ENCODE measurements around the gene MGAT3. TPM values are rescaled to one million over a fixed set of nuclear protein-coding genes. Genes with fewer than 3 reads are reported as not detected.

MGAT3 gene
- polyA plus RNA-seq, 3 donors: 0.03 TPM; not detected in 2

- WGBS (ENCODE audit: insufficient coverage): 100% methylated on average over 2 of the region's 12 CpGs
- Histone ChIP-seq H2AFZ (ENCODE audit: insufficient read depth, low read depth, low read length, poor library complexity, severe bottlenecking) (no peak overlapping the region), H4K20me1 (ENCODE audit: insufficient read depth, low read length) (peaks cover 10% of the 10 kb centered on the region), H3K9me3 (replicated peaks in 1 of 2; ENCODE audit: control insufficient read depth in 1 of 2, insufficient read depth in 1 of 2, low read length in 2 of 2) (no peaks in the 10 kb centered on the region), H3K4me2 (replicated peaks; ENCODE audit: extremely low read depth, low read length, poor library complexity, severe bottlenecking) (no peak overlapping the region), H3K27ac (ENCODE audit: low read depth in 1 of 2, low read length in 2 of 2) (no peak overlapping the region), H3K79me2 (ENCODE audit: insufficient read depth, low read length) (peaks cover 26% of the 10 kb centered on the region), H3K9ac (ENCODE audit: insufficient read depth, low read length, poor library complexity, severe bottlenecking) (no peak overlapping the region), H3K4me1 (ENCODE audit: control insufficient read depth in 1 of 2, insufficient read depth in 2 of 2, low read length in 2 of 2) (peaks cover 22 to 24% of the 10 kb centered on the region in 2 donors), H3K27me3 (ENCODE audit: control insufficient read depth in 2 of 2, insufficient read depth in 2 of 2, low read length in 2 of 2) (no peaks in the 10 kb centered on the region), H3K36me3 (replicated peaks in 1 of 2; ENCODE audit: control insufficient read depth in 1 of 2, insufficient read depth in 2 of 2, low read length in 2 of 2) (peaks cover 69 to 79% of the 10 kb centered on the region in 2 donors), H3K4me3 (replicated peaks in 1 of 3; ENCODE audit: low read depth in 2 of 3, low read length in 3 of 3) (no peak overlapping the region)
- no peaks in the 10 kb centered on the region for H3K27me3 Mint-ChIP-seq (ENCODE audit: low read depth in 3 of 3)
- no peak overlapping the region for H3K4me3 Mint-ChIP-seq
- H3K36me3 Mint-ChIP-seq: peaks cover 71 to 79% of the 10 kb centered on the region in 2 donors
- H3K9me3 Mint-ChIP-seq: no peaks in the 10 kb centered on the region
- intact Hi-C loops (cut with micrococcal nuclease): no loop called here
- no peak for DNase-seq
- no peak for TF ChIP-seq CTCF (IDR thresholded peaks at IDR 0.05)
- peaks cover 22% of the 10 kb centered on the region for H3K4me1 Mint-ChIP-seq
- peak overlapping the region in 1 of 7 donors; percentile 50 for H3K27ac Mint-ChIP-seq
Observed at GRCh38 chr22:39417641-39418040, 39.2 kb upstream of the MGAT3 start.

- peaks cover 76 to 90% of the 10 kb centered on the region in 2 donors for H3K36me3 ChIP-seq (replicated peaks in 1 of 2; ENCODE audit: control insufficient read depth in 1 of 2, insufficient read depth in 2 of 2, low read length in 2 of 2)
- no peak overlapping the region for H2AFZ ChIP-seq (ENCODE audit: insufficient read depth, low read depth, low read length, poor library complexity, severe bottlenecking)
- no peaks in the 10 kb centered on the region for H3K9me3 Mint-ChIP-seq
- peaks cover 12% of the 10 kb centered on the region for H3K4me1 Mint-ChIP-seq
- no peak overlapping the region for H3K9ac ChIP-seq (ENCODE audit: insufficient read depth, low read length, poor library complexity, severe bottlenecking)
- H3K36me3 Mint-ChIP-seq: peaks cover 75 to 88% of the 10 kb centered on the region in 2 donors
- H3K4me2 ChIP-seq (replicated peaks; ENCODE audit: extremely low read depth, low read length, poor library complexity, severe bottlenecking): no peak overlapping the region
- no peak overlapping the region for H3K4me3 ChIP-seq (replicated peaks in 1 of 3; ENCODE audit: low read depth in 2 of 3, low read length in 3 of 3)
- intact Hi-C loops (cut with micrococcal nuclease): no loop called here
- H3K27me3 Mint-ChIP-seq (ENCODE audit: low read depth in 3 of 3): no peaks in the 10 kb centered on the region
- H3K27me3 ChIP-seq (ENCODE audit: control insufficient read depth in 2 of 2, insufficient read depth in 2 of 2, low read length in 2 of 2): no peaks in the 10 kb centered on the region
- no peaks in the 10 kb centered on the region for H3K9me3 ChIP-seq (replicated peaks in 1 of 2; ENCODE audit: control insufficient read depth in 1 of 2, insufficient read depth in 1 of 2, low read length in 2 of 2)
- TF ChIP-seq CTCF (IDR thresholded peaks at IDR 0.05): no peak
- H3K79me2 ChIP-seq (ENCODE audit: insufficient read depth, low read length): peaks cover 22% of the 10 kb centered on the region
- 98% methylated on average over 12 of the region's 12 CpGs for WGBS (ENCODE audit: insufficient coverage)
- no peak for DNase-seq
- H3K27ac ChIP-seq (ENCODE audit: low read depth in 1 of 2, low read length in 2 of 2): no peak overlapping the region
- no peak overlapping the region for H3K27ac Mint-ChIP-seq
- H3K4me3 Mint-ChIP-seq: no peak overlapping the region
- H3K4me1 ChIP-seq (ENCODE audit: control insufficient read depth in 1 of 2, insufficient read depth in 2 of 2, low read length in 2 of 2): peaks cover 13 to 14% of the 10 kb centered on the region in 2 donors
- H4K20me1 ChIP-seq (ENCODE audit: insufficient read depth, low read length): peaks cover 9% of the 10 kb centered on the region
Observed at GRCh38 chr22:39418696-39419095, 38.1 kb upstream of the MGAT3 start.
